ENCODE data around the gene HOXA4.

- TF ChIP-seq, protein P1, sequence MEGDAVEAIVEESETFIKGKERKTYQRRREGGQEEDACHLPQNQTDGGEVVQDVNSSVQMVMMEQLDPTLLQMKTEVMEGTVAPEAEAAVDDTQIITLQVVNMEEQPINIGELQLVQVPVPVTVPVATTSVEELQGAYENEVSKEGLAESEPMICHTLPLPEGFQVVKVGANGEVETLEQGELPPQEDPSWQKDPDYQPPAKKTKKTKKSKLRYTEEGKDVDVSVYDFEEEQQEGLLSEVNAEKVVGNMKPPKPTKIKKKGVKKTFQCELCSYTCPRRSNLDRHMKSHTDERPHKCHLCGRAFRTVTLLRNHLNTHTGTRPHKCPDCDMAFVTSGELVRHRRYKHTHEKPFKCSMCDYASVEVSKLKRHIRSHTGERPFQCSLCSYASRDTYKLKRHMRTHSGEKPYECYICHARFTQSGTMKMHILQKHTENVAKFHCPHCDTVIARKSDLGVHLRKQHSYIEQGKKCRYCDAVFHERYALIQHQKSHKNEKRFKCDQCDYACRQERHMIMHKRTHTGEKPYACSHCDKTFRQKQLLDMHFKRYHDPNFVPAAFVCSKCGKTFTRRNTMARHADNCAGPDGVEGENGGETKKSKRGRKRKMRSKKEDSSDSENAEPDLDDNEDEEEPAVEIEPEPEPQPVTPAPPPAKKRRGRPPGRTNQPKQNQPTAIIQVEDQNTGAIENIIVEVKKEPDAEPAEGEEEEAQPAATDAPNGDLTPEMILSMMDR (conservative IDR thresholded peaks at IDR 0.05; ENCODE audit: low read depth in 2 of 2): no peak
- no peak for TF ChIP-seq JUNB (IDR thresholded peaks at IDR 0.05; ENCODE audit: unreplicated experiment)
- TF ChIP-seq EZH2 (IDR thresholded peaks at IDR 0.05; ENCODE audit: low read depth, unreplicated experiment): peak; percentile 89
These were observed at the start of gene HOXA4 for GRCh38 chr7:27130540-27131389.

Data from GM23338 (cell line).